Gastrocnemius medialis (tissue), 4 donors: ENCODE results near the gene TPSAB1.

Source experiments
- CTCF ChIP-seq, 5 experiments: fragments of 450-650 bp in 3 of 5; fragments of 200-600 bp in 2 of 5; sonication (generic) in 2 of 5; IDR thresholded peaks in 4 of 5; conservative IDR thresholded peaks in 1 of 5; 1 replicate in 4 of 5; 2 replicates in 1 of 5; pipeline ENCODE4 v1.5.1; 2016 to 2019; ENCODE audit warnings: antibody characterized with exemption in 5 of 5, mild to moderate bottlenecking in 3 of 5, moderate library complexity in 3 of 5
- POLR2A ChIP-seq, 2 donors: fragments of 450-650 bp; IDR thresholded peaks; one replicate each; pipeline ENCODE4 v1.6.1; 2017; ENCODE audit warnings: antibody characterized with exemption in 2 of 2, mild to moderate bottlenecking in 2 of 2, moderate library complexity in 2 of 2

DNA sequence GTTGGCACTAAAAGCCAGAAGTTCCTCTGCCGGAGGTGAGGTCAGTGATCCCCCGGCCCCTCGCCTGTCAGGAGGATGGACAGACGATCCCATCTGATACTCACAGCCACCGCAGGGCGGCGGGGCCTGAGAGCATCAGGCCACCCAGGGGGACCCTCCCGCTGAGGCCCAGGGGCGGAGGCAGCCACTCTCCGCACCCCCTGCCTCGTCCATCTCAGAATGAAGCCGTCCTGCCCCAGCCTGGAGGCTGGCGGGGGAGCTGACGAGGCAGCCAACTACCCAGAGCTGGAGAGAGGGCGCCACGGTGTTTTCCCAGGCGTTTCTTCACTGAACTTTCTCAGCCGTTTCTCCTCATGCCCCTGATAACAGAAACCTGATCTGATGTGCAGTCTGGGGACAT is 38.0 kb downstream of the TPSAB1 start:
- no peak for TF ChIP-seq CTCF (IDR thresholded peaks at IDR 0.05 in 4 of 5, conservative IDR thresholded peaks at IDR 0.05 in 1 of 5)
- no peak for TF ChIP-seq POLR2A (IDR thresholded peaks at IDR 0.05)
